IMR-90 (cell line): ENCODE data around the gene ERBB4. TPM values are rescaled to one million over a fixed set of nuclear protein-coding genes. Genes with fewer than 3 reads are reported as not detected.

ENCODE experiments used
- ATAC-seq: fragments of 200-7000 bp; cut with Tn5 transposase; 2 replicates; pipeline ENCODE4 v1.9.1; 2020; ENCODE audit warnings: low read depth, mild to moderate bottlenecking, moderate library complexity
- BruUV-seq: library from RNA; stranded (reverse); fragments of 400-500 nt; replicated peaks from 2 replicates; lab custom pipeline; 2021; lab: Mats Ljungman, UMichigan
- CTCF ChIA-PET: fragments of 300-600 bp; formaldehyde crosslinking; extraction: SDS; loops from one replicate; lab custom pipeline; 2021; ENCODE audit warnings: antibody characterized with exemption; lab: Yijun Ruan, JAX
- POLR2A ChIA-PET: fragments of 300-600 bp; sonication (Branson Sonifier 250); formaldehyde crosslinking; loops from one replicate; lab custom pipeline; 2022; ENCODE audit warnings: antibody characterized with exemption; ENCODE audit not compliant: unreplicated experiment; lab: Charles Lee
- DNase-seq: peaks from one replicate; pipeline ENCODE4 v3.0.0; 2013
- H2AFZ ChIP-seq: replicated peaks from 2 replicates; pipeline ENCODE3; 2013; ENCODE audit warnings: low read length, mild to moderate bottlenecking; ENCODE audit not compliant: poor library complexity
- H2AK5ac ChIP-seq: 2 replicates; pipeline ENCODE4 v1.6.1; 2013; ENCODE audit warnings: low read depth, low read length, inconsistent platforms
- H2AK9ac ChIP-seq: replicated peaks from 2 replicates; pipeline ENCODE3; 2013; ENCODE audit warnings: mild to moderate bottlenecking, low read depth, low read length, moderate library complexity; ENCODE audit not compliant: poor library complexity
- H2BK120ac ChIP-seq: 2 replicates; pipeline ENCODE4 v1.6.1; 2013; ENCODE audit warnings: low read depth, low read length, inconsistent platforms
- H2BK15ac ChIP-seq: 3 replicates; pipeline ENCODE4 v1.6.1; 2013; ENCODE audit warnings: low read depth, low read length, inconsistent platforms
- H2BK20ac ChIP-seq: 2 replicates; pipeline ENCODE4 v1.6.1; 2013; ENCODE audit warnings: low read depth, mild to moderate bottlenecking, inconsistent platforms, low read length, moderate library complexity
- H2BK5ac ChIP-seq: 2 replicates; pipeline ENCODE4 v1.6.1; 2013; ENCODE audit warnings: mild to moderate bottlenecking, low read depth, low read length, inconsistent platforms; ENCODE audit not compliant: poor library complexity, severe bottlenecking
- H3K14ac ChIP-seq: replicated peaks from 2 replicates; pipeline ENCODE4 v1.6.1; 2013; ENCODE audit warnings: low read depth, low read length, inconsistent platforms
- H3K18ac ChIP-seq: 2 replicates; pipeline ENCODE4 v1.6.1; 2013; ENCODE audit warnings: low read depth, low read length, control low read depth
- H3K23ac ChIP-seq: 2 replicates; pipeline ENCODE4 v1.6.1; 2013; ENCODE audit warnings: low read depth, low read length, inconsistent platforms
- H3K27ac ChIP-seq: 2 replicates; pipeline ENCODE4 v1.5.1; 2013; ENCODE audit warnings: mild to moderate bottlenecking, control low read depth, low read length; ENCODE audit not compliant: insufficient read depth
- H3K27me3 ChIP-seq: 2 replicates; pipeline ENCODE4 v1.6.1; 2013; ENCODE audit warnings: low read length; ENCODE audit not compliant: control insufficient read depth, insufficient read depth
- H3K36me3 ChIP-seq: 2 replicates; pipeline ENCODE4 v1.6.1; 2013; ENCODE audit warnings: low read length, mixed read lengths; ENCODE audit not compliant: control insufficient read depth, insufficient read depth
- H3K4ac ChIP-seq: 2 replicates; pipeline ENCODE4 v1.6.1; 2013; ENCODE audit warnings: low read depth, low read length, inconsistent platforms
- H3K4me1 ChIP-seq: 2 replicates; pipeline ENCODE4 v1.6.1; 2013; ENCODE audit warnings: low read length, mixed read lengths; ENCODE audit not compliant: control insufficient read depth, insufficient read depth
- H3K4me2 ChIP-seq: 2 replicates; pipeline ENCODE4 v1.6.1; 2013; ENCODE audit warnings: low read depth, mild to moderate bottlenecking, control low read depth, low read length, moderate library complexity
- H3K4me3 ChIP-seq: 2 replicates; pipeline ENCODE4 v1.5.1; 2013; ENCODE audit warnings: low read depth, mild to moderate bottlenecking, control low read depth, low read length, moderate library complexity; ENCODE audit not compliant: insufficient read depth
- H3K56ac ChIP-seq: 2 replicates; pipeline ENCODE4 v1.6.1; 2013; ENCODE audit warnings: low read length, inconsistent platforms; ENCODE audit not compliant: insufficient read depth; ENCODE audit errors: extremely low read depth
- H3K79me1 ChIP-seq, 2 experiments: 2 replicates each; pipeline ENCODE4 v1.6.1; 2013; ENCODE audit warnings: low read length in 2 of 2, inconsistent platforms in 1 of 2, low read depth in 1 of 2
- H3K9ac ChIP-seq: 2 replicates; pipeline ENCODE4 v1.6.1; 2013; ENCODE audit warnings: low read depth, low read length, control low read depth
- H3K9me1 ChIP-seq: 2 replicates; pipeline ENCODE4 v1.6.1; 2013; ENCODE audit warnings: low read length, inconsistent platforms; ENCODE audit not compliant: insufficient read depth
- H3K9me3 ChIP-seq: 2 replicates; pipeline ENCODE4 v1.6.1; 2013; ENCODE audit warnings: low read length; ENCODE audit not compliant: control insufficient read depth, insufficient read depth
- H4K20me1 ChIP-seq: 2 replicates; pipeline ENCODE4 v1.6.1; 2013; ENCODE audit warnings: low read length, inconsistent platforms; ENCODE audit not compliant: insufficient read depth
- H4K5ac ChIP-seq: 2 replicates; pipeline ENCODE4 v1.6.1; 2013; ENCODE audit warnings: mild to moderate bottlenecking, low read depth, low read length, control low read depth
- H4K8ac ChIP-seq, 2 experiments: 2 replicates each; pipeline ENCODE4 v1.6.1; 2013; ENCODE audit warnings: low read depth in 2 of 2, low read length in 2 of 2, control low read depth in 1 of 2, inconsistent platforms in 1 of 2
- H4K91ac ChIP-seq: 2 replicates; pipeline ENCODE4 v1.6.1; 2013; ENCODE audit warnings: low read depth, low read length, inconsistent platforms; ENCODE audit not compliant: insufficient read depth
- CHD1 ChIP-seq: IDR thresholded peaks from 2 replicates; pipeline ENCODE4 v1.6.1; 2012; ENCODE audit warnings: low read depth, low read length, improper control_type of control experiment
- FOS ChIP-seq: fragments of 150-350 bp; IDR thresholded peaks from 2 replicates; pipeline ENCODE4 v1.6.1; 2016; ENCODE audit warnings: low read depth, low read length
- NFE2L2 ChIP-seq: fragments of 150-350 bp; IDR thresholded peaks from 2 replicates; pipeline ENCODE4 v1.6.1; 2016; ENCODE audit warnings: low read depth, mild to moderate bottlenecking, low read length
- POLR2A ChIP-seq: IDR thresholded peaks from 2 replicates; pipeline ENCODE4 v1.6.1; 2012; ENCODE audit warnings: mild to moderate bottlenecking, low read depth, low read length
- RAD21 ChIP-seq: IDR thresholded peaks from 2 replicates; pipeline ENCODE4 v1.6.1; 2012; ENCODE audit warnings: low read length, improper control_type of control experiment
- RCOR1 ChIP-seq: IDR thresholded peaks from 2 replicates; pipeline ENCODE4 v1.6.1; 2012; ENCODE audit warnings: mild to moderate bottlenecking, low read length, improper control_type of control experiment; ENCODE audit not compliant: insufficient replicate concordance
- RFX5 ChIP-seq: IDR thresholded peaks from 2 replicates; pipeline ENCODE4 v1.8.0; 2012; ENCODE audit warnings: low read depth, mild to moderate bottlenecking, low read length, moderate library complexity
- WGBS, 2 experiments: methylation state at CpG; one replicate each; pipeline versions ENCODE4 v1.1.5 to v1.1.7; 2013; ENCODE audit warnings: missing lambda C conversion rate in 2 of 2; ENCODE audit not compliant: insufficient read length in 1 of 2; ENCODE audit errors: extremely low coverage in 2 of 2; 5-methylcytosine and 5-hydroxymethylcytosine counted together
- dilution Hi-C: fragments of 300-500 bp; cut with HindIII; formaldehyde crosslinking; loops from one replicate; pipeline ENCODE4 v1.14.3; 2018; ENCODE audit warnings: low sequenced_read_pairs; ENCODE audit not compliant: unreplicated experiment
- in situ Hi-C: fragments of 300-500 bp; cut with MboI; formaldehyde crosslinking; loops from 3 replicates; pipeline ENCODE4 v1.14.3; 2019; ENCODE audit warnings: low sequenced_read_pairs, inconsistent platforms, mixed read lengths
- intact Hi-C: fragments of 100-400 bp; cut with micrococcal nuclease; formaldehyde crosslinking; loops from 2 replicates; pipeline ENCODE4 v1.10.0; 2022
- polyA plus RNA-seq, 3 experiments: library from polyadenylated mRNA; depleted of rRNA; stranded (reverse); fragments of >200 nt; gene quantifications; 2 replicates each; pipeline ENCODE4 v1.2.3, GENCODE V29; 2012; ENCODE audit warnings: low replicate concordance in 1 of 3
- total RNA-seq: library from RNA; depleted of rRNA; stranded (reverse); fragments of >200 nt; gene quantifications from 2 replicates; pipeline ENCODE4 v1.2.3, GENCODE V29; 2012
- TF ChIP-seq, protein P1 (sequence below): fragments of 150-350 bp; IDR thresholded peaks from 2 replicates; pipeline ENCODE4 v1.6.1; 2016; ENCODE audit warnings: low read depth, mild to moderate bottlenecking, low read length, moderate library complexity, borderline replicate concordance
- TF ChIP-seq, protein P2 (sequence below): conservative IDR thresholded peaks from 2 replicates; pipeline ENCODE4 v1.5.1; 2012; ENCODE audit warnings: mild to moderate bottlenecking, low read depth, low read length, improper control_type of control experiment
- TF ChIP-seq, protein P3 (sequence below): fragments of 150-350 bp; IDR thresholded peaks from 2 replicates; pipeline ENCODE4 v1.6.1; 2017; ENCODE audit warnings: mild to moderate bottlenecking, antibody characterized with exemption, low read length, low read depth

The ERBB4 gene
- total and polyA plus RNA-seq, 2 of the 4 experiments (the other 2 are of a cell fraction): not detected

DNA sequence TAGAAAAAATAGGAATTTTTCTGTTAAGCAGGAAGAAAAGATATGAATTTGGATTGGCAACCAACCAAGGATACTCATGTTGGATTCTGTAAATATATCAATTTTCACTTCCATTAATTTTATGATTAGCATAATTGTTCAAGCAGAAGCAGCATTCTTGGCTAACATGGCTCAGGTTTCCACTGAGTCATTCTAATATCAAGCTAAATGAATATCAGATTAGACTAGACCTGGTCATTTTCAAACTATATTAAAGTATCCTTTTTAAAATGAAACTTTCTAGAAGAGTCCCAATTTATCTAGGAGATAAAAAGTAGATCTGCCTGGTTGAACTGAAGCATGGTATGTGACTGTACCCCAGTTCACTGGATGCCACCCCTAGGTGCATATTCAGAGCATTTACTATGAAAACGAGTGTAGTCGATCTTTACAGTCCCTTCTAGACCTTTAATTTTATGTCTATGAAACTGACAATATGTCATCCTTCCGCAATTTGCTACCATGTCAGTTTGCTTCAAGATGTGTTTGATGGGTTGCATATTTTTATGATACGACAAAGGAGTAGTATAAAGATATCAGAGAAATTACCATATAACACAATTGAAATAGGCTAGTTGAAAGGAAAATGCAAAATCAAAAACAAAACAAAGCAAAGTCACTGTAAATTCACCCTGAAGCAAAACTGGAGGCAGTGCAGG is 704.9 kb downstream of the ERBB4 start:
- Histone ChIP-seq H3K56ac (no peak overlapping the region), H4K8ac (no peak overlapping the region), H3K14ac (no peak overlapping the region), H4K20me1 (no peaks in the 10 kb centered on the region), H3K36me3 (no peaks in the 10 kb centered on the region), H3K27ac (no peak overlapping the region), H2BK120ac (no peak overlapping the region), H4K91ac (no peak overlapping the region), H2AK9ac (no peak overlapping the region), H3K9me3 (no peaks in the 10 kb centered on the region), H3K23ac (no peak overlapping the region), H3K4me1 (no peaks in the 10 kb centered on the region), H2BK15ac (no peak overlapping the region), H3K18ac (no peak overlapping the region), H3K4me3 (no peak overlapping the region), H3K79me1 (no peaks in the 10 kb centered on the region), H4K5ac (no peak overlapping the region), H3K9me1 (no peaks in the 10 kb centered on the region), H3K4me2 (no peak overlapping the region), H2AK5ac (no peak overlapping the region), H3K9ac (no peak overlapping the region), H3K27me3 (no peaks in the 10 kb centered on the region), H2BK20ac (no peak overlapping the region), H2BK5ac (no peak overlapping the region), H3K4ac (no peak overlapping the region), H2AFZ (no peak overlapping the region)
- POLR2A ChIA-PET: no interaction called here
- CTCF ChIA-PET: interaction anchor here (0.6 kb wide), 1 partner anchor 288 kb away, joined by 3 read pairs; no protein-coding TSS in a partner anchor
- dilution Hi-C loops: no loop called here
- in situ Hi-C loops: no loop called here
- intact Hi-C loops: no loop called here
- TF ChIP-seq NFE2L2 (no peak), RCOR1 (no peak), CHD1 (no peak), RAD21 (no peak), FOS (no peak), POLR2A (no peak), RFX5 (no peak)
- TF ChIP-seq, protein P1, sequence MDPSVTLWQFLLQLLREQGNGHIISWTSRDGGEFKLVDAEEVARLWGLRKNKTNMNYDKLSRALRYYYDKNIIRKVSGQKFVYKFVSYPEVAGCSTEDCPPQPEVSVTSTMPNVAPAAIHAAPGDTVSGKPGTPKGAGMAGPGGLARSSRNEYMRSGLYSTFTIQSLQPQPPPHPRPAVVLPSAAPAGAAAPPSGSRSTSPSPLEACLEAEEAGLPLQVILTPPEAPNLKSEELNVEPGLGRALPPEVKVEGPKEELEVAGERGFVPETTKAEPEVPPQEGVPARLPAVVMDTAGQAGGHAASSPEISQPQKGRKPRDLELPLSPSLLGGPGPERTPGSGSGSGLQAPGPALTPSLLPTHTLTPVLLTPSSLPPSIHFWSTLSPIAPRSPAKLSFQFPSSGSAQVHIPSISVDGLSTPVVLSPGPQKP: no peak
- TF ChIP-seq, protein P2, sequence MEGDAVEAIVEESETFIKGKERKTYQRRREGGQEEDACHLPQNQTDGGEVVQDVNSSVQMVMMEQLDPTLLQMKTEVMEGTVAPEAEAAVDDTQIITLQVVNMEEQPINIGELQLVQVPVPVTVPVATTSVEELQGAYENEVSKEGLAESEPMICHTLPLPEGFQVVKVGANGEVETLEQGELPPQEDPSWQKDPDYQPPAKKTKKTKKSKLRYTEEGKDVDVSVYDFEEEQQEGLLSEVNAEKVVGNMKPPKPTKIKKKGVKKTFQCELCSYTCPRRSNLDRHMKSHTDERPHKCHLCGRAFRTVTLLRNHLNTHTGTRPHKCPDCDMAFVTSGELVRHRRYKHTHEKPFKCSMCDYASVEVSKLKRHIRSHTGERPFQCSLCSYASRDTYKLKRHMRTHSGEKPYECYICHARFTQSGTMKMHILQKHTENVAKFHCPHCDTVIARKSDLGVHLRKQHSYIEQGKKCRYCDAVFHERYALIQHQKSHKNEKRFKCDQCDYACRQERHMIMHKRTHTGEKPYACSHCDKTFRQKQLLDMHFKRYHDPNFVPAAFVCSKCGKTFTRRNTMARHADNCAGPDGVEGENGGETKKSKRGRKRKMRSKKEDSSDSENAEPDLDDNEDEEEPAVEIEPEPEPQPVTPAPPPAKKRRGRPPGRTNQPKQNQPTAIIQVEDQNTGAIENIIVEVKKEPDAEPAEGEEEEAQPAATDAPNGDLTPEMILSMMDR: no peak
- TF ChIP-seq, protein P3, sequence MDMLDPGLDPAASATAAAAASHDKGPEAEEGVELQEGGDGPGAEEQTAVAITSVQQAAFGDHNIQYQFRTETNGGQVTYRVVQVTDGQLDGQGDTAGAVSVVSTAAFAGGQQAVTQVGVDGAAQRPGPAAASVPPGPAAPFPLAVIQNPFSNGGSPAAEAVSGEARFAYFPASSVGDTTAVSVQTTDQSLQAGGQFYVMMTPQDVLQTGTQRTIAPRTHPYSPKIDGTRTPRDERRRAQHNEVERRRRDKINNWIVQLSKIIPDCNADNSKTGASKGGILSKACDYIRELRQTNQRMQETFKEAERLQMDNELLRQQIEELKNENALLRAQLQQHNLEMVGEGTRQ: no peak
- ATAC-seq (no peak), DNase-seq (no peak)
- no CpG with 5 or more reads among the region's 4 CpGs for WGBS, 2 experiments
- BruUV-seq: no TSS peak
